OCI-LY3 (cell line): ENCODE measurements around the gene EIF4ENIF1.
"Not testable (repeated sequence)": the region's sequence is repeated elsewhere in the genome, so short reads cannot be mapped to it uniquely, and the experiment has no call there.

Experiments used
- H2AFZ ChIP-seq: fragments of 200-600, 300-600 bp; shearing (Covaris generic); 2 replicates; pipeline ENCODE4 v1.6.0; 2014; ENCODE audit warnings: antibody characterized with exemption, low read depth, low read length
- H3K27ac ChIP-seq: fragments of 200-600, 300-600 bp; sonication (generic); 2 replicates; pipeline ENCODE4 v1.5.1; 2014; ENCODE audit warnings: mild to moderate bottlenecking, low read length, moderate library complexity, mixed read lengths
- H3K27me3 ChIP-seq: fragments of 200-600, 300-600 bp; sonication (generic); 2 replicates; pipeline ENCODE4 v1.6.1; 2014; ENCODE audit warnings: low read depth, low read length, mixed read lengths
- H3K36me3 ChIP-seq: fragments of 200-600, 300-600 bp; sonication (generic); replicated peaks from 2 replicates; pipeline ENCODE3; 2014; ENCODE audit warnings: low read depth, low read length, mixed read lengths
- H3K4me1 ChIP-seq: fragments of 300-600, 200-600 bp; sonication (generic); 2 replicates; pipeline ENCODE4 v1.6.1; 2014; ENCODE audit warnings: low read length, mixed read lengths
- H3K4me2 ChIP-seq: fragments of 200-600, 300-600 bp; sonication (generic); 2 replicates; pipeline ENCODE4 v1.6.1; 2014; ENCODE audit warnings: low read length, mixed read lengths
- H3K4me3 ChIP-seq: fragments of 300-600, 200-600 bp; sonication (generic); 2 replicates; pipeline ENCODE4 v1.5.1; 2014; ENCODE audit warnings: antibody characterized with exemption, mild to moderate bottlenecking, low read length, moderate library complexity
- H3K79me2 ChIP-seq: fragments of 300-600, 200-600 bp; shearing (Covaris generic); 2 replicates; pipeline ENCODE4 v1.6.1; 2014; ENCODE audit warnings: mild to moderate bottlenecking, low read length, mixed read lengths
- H3K9ac ChIP-seq: fragments of 300-600, 200-600 bp; shearing (Covaris generic); 2 replicates; pipeline ENCODE4 v1.6.0; 2014; ENCODE audit warnings: mild to moderate bottlenecking, low read length, moderate library complexity
- H3K9me3 ChIP-seq: fragments of 200-600, 300-600 bp; shearing (Covaris generic); 2 replicates; pipeline ENCODE4 v1.6.1; 2014; ENCODE audit warnings: low read length, mixed read lengths; ENCODE audit not compliant: insufficient read depth
- H4K20me1 ChIP-seq: fragments of 200-600, 300-600 bp; sonication (generic); 2 replicates; pipeline ENCODE4 v1.6.1; 2016; ENCODE audit warnings: low read length, mixed read lengths; ENCODE audit not compliant: insufficient read depth
- EZH2phosphoT487 ChIP-seq: fragments of 200-600 bp; shearing (Covaris generic); IDR thresholded peaks from 2 replicates; pipeline ENCODE4 v1.6.1; 2018; ENCODE audit warnings: antibody characterized with exemption, mixed run types, low read depth
- TF ChIP-seq, protein P1 (sequence below): fragments of 200-600, 300-600 bp; sonication (generic); IDR thresholded peaks from 2 replicates; pipeline ENCODE4 v1.5.1; 2014; ENCODE audit warnings: antibody characterized with exemption, low read length, low read depth

The EIF4ENIF1 gene

DNA sequence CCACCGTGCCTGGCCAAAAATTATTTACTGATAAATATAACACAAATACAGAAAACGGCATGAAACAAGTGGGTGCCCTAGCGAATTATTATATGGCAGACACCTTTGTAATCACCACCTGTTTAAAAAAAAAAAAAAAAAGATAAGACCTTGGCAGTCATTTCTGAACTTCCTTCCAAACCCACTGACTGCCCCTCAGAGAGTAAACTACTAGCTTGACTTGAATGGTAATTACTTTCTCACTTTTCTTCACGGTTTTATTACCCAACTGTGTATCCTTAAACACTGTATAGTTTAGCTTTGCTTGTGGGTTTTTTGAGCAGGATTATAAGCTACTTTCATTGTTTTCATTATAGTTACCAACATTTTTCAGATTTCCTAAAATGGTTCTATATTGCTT lies 30.4 kb upstream of the EIF4ENIF1 start:
- H3K27me3 ChIP-seq, result no peaks in the 10 kb centered on the region
- H2AFZ ChIP-seq, result no peak overlapping the region
- no peak overlapping the region for H3K27ac ChIP-seq
- H3K9me3 ChIP-seq, result peaks cover 2% of the 10 kb centered on the region
- H3K36me3 ChIP-seq, result peaks cover 20% of the 10 kb centered on the region
- H3K4me2 ChIP-seq, result peak overlapping the region; percentile 12; the same call in 1 of the 2 replicates
- H3K9ac ChIP-seq, result no peak overlapping the region
- peaks cover 49% of the 10 kb centered on the region for H3K79me2 ChIP-seq
- H3K4me3 ChIP-seq, result no peak overlapping the region
- H3K4me1 ChIP-seq, result peaks cover 15% of the 10 kb centered on the region
- H4K20me1 ChIP-seq, result peaks cover 10% of the 10 kb centered on the region; the same call in 1 of the 2 replicates
- TF ChIP-seq EZH2phosphoT487, result no peak
- TF ChIP-seq, protein P1, sequence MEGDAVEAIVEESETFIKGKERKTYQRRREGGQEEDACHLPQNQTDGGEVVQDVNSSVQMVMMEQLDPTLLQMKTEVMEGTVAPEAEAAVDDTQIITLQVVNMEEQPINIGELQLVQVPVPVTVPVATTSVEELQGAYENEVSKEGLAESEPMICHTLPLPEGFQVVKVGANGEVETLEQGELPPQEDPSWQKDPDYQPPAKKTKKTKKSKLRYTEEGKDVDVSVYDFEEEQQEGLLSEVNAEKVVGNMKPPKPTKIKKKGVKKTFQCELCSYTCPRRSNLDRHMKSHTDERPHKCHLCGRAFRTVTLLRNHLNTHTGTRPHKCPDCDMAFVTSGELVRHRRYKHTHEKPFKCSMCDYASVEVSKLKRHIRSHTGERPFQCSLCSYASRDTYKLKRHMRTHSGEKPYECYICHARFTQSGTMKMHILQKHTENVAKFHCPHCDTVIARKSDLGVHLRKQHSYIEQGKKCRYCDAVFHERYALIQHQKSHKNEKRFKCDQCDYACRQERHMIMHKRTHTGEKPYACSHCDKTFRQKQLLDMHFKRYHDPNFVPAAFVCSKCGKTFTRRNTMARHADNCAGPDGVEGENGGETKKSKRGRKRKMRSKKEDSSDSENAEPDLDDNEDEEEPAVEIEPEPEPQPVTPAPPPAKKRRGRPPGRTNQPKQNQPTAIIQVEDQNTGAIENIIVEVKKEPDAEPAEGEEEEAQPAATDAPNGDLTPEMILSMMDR, result no peak

- H3K4me1 ChIP-seq, result peaks cover 8% of the 10 kb centered on the region; the same call in 1 of the 2 replicates
- H3K9ac ChIP-seq, result no peak overlapping the region
- no peak overlapping the region for H3K27ac ChIP-seq
- no peak overlapping the region for H2AFZ ChIP-seq
- H3K79me2 ChIP-seq, result peaks cover 30% of the 10 kb centered on the region
- no peak overlapping the region for H3K4me3 ChIP-seq
- no peaks in the 10 kb centered on the region for H3K27me3 ChIP-seq
- TF ChIP-seq, protein P1, result no peak
- TF ChIP-seq EZH2phosphoT487, result no peak
- H3K36me3 ChIP-seq, result peaks cover 46% of the 10 kb centered on the region
- H4K20me1 ChIP-seq, result peaks cover 9% of the 10 kb centered on the region
- H3K9me3 ChIP-seq, result no peaks in the 10 kb centered on the region
- no peak overlapping the region for H3K4me2 ChIP-seq
Measured at GRCh38 chr22:31509061-31509762, 19.6 kb upstream of the EIF4ENIF1 start.

- Histone ChIP-seq H3K4me2 (no peak overlapping the region), H3K4me3 (no peak overlapping the region), H4K20me1 (peaks cover 13% of the 10 kb centered on the region), H3K9ac (no peak overlapping the region), H3K9me3 (no peaks in the 10 kb centered on the region), H2AFZ (no peak overlapping the region), H3K79me2 (peaks cover 37% of the 10 kb centered on the region), H3K27me3 (no peaks in the 10 kb centered on the region), H3K4me1 (peaks cover 8% of the 10 kb centered on the region; the same call in 1 of the 2 replicates), H3K27ac (no peak overlapping the region), H3K36me3 (peaks cover 50% of the 10 kb centered on the region)
- TF ChIP-seq EZH2phosphoT487, result no peak
- TF ChIP-seq, protein P1, result no peak
Measured at GRCh38 chr22:31508536-31508935, 18.9 kb upstream of the EIF4ENIF1 start.

GRCh38 chr22:31507517-31507916 lies 17.9 kb upstream of the EIF4ENIF1 start:
- Histone ChIP-seq H3K79me2 (peaks cover 44% of the 10 kb centered on the region), H3K36me3 (peaks cover 50% of the 10 kb centered on the region), H4K20me1 (peaks cover 18% of the 10 kb centered on the region)
- not testable (repeated sequence) for H3K4me3 ChIP-seq, H3K4me2 ChIP-seq, H3K9me3 ChIP-seq, H3K9ac ChIP-seq, H3K27me3 ChIP-seq, H3K4me1 ChIP-seq, H2AFZ ChIP-seq, H3K27ac ChIP-seq
